K562 (cell line): ENCODE data around the gene PRELID2. TPM values are rescaled to one million over a fixed set of nuclear protein-coding genes. Genes with fewer than 3 reads are reported as not detected.
A peak's percentile ranks its signal among the peaks of the same experiment; 100 is the strongest.

Experiments
- CREM ChIP-seq: IDR thresholded peaks from 2 replicates; pipeline ENCODE4 v1.6.1; 2014; ENCODE audit warnings: antibody characterized with exemption, low read depth
- EHMT2 ChIP-seq: fragments of 450-650 bp; IDR thresholded peaks from 2 replicates; pipeline ENCODE4 v1.6.1; 2018; ENCODE audit warnings: antibody characterized with exemption
- ELF1 ChIP-seq: fragments of 200-800 bp; sonication (Bioruptor generic); IDR thresholded peaks from 2 replicates; pipeline ENCODE4 v1.6.1; 2016; ENCODE audit warnings: missing genetic modification characterization, missing compliant biosample characterization
- ILF3 ChIP-seq: fragments of 450-650 bp; IDR thresholded peaks from 2 replicates; pipeline ENCODE4 v1.6.1; 2018; ENCODE audit warnings: antibody characterized with exemption, mild to moderate bottlenecking, moderate library complexity, borderline replicate concordance
- KDM1A ChIP-seq, 2 experiments: fragments of 450-650 bp; IDR thresholded peaks; 2 replicates each; pipeline ENCODE4 v1.6.1; 2016; ENCODE audit warnings: mild to moderate bottlenecking in 2 of 2
- MGA ChIP-seq: fragments of 450-650 bp; IDR thresholded peaks from 2 replicates; pipeline ENCODE4 v1.6.1; 2016; ENCODE audit warnings: mild to moderate bottlenecking, moderate library complexity
- NR1H2 ChIP-seq: sonication (generic); formaldehyde crosslinking; IDR thresholded peaks from 2 replicates; pipeline ENCODE4 v1.4.0; 2020; ENCODE audit warnings: mild to moderate bottlenecking, missing genetic modification reagents
- SUPT5H ChIP-seq: fragments of 450-650 bp; IDR thresholded peaks from 2 replicates; pipeline ENCODE4 v1.6.1; 2016
- TCF3 ChIP-seq: sonication (generic); formaldehyde crosslinking; IDR thresholded peaks from 2 replicates; pipeline ENCODE4 v1.4.0; 2020; ENCODE audit warnings: mild to moderate bottlenecking, missing genetic modification reagents
- TCF7 ChIP-seq: sonication (generic); IDR thresholded peaks from 2 replicates; pipeline ENCODE4 v1.6.1; 2016; ENCODE audit warnings: antibody characterized with exemption, borderline replicate concordance
- ZBTB8A ChIP-seq: fragments of 450-650 bp; IDR thresholded peaks from 2 replicates; pipeline ENCODE4 v1.6.1; 2018; ENCODE audit warnings: mild to moderate bottlenecking, moderate library complexity; ENCODE audit not compliant: partially characterized antibody
- polyA plus RNA-seq, 8 experiments: library from polyadenylated mRNA; depleted of rRNA in 4 of 8; stranded (reverse) in 5 of 8; unstranded in 3 of 8; fragments of >200 nt; fragmentation: Nextera tagmentation in 2 of 8; fragmentation: Illumina TruSeq in 1 of 8; extraction: Ambion mirVana in 2 of 8; extraction: Trizol in 1 of 8; gene quantifications; 2 replicates each; pipeline versions ENCODE4 v1.2.1 to v1.2.3, GENCODE V29; 2011 to 2014; ENCODE audit warnings: inconsistent platforms in 1 of 8, missing spikeins in 1 of 8
- total RNA-seq, 7 experiments: library from RNA; depleted of rRNA in 6 of 7; stranded (reverse); fragments of >200 nt in 6 of 7; fragmentation: Illumina TruSeq in 2 of 7; extraction: Trizol in 2 of 7; gene quantifications; 2 replicates each; pipeline versions ENCODE4 v1.2.1 to v1.2.3, GENCODE V29; 2011 to 2021; ENCODE audit warnings: low replicate concordance in 1 of 7
- TF ChIP-seq, protein P1 (sequence below): fragments of 250-450 bp; sonication (Bioruptor Pico); IDR thresholded peaks from 2 replicates; pipeline ENCODE4 v1.5.0; 2020; ENCODE audit warnings: mild to moderate bottlenecking, borderline replicate concordance
- TF ChIP-seq, protein P2 (sequence below): fragments of 250-450 bp; sonication (Bioruptor Pico); IDR thresholded peaks from 2 replicates; pipeline ENCODE4 v1.8.0; 2021; ENCODE audit warnings: moderate library complexity, mild to moderate bottlenecking, inconsistent platforms

The PRELID2 gene
- total and polyA plus RNA-seq, 9 of the 15 experiments (the other 6 are each of a cell fraction or from before 2014, with no cell fraction given): 6.4 to 68.2 (median 28.8) TPM

GRCh38 chr5:145854651-145855258 lies 19.6 kb upstream of the PRELID2 start (continued):
- TF ChIP-seq TCF3 (CRISPR knock-in tag) (peak; percentile 99), TCF7 (no peak), MGA (no peak), KDM1A (IDR thresholded peaks at IDR 0.05) (peak in 1 of 2 experiments; percentile 83; a peak in 3 of 4 replicates), NR1H2 (CRISPR knock-in tag) (no peak), SUPT5H (peak; percentile 48; the same call in 1 of the 2 replicates), ZBTB8A (no peak), ELF1 (tag) (no peak; the same call in none of the 2 replicates), EHMT2 (peak; percentile 96), ILF3 (no peak), CREM (peak; percentile 61; the same call in 1 of the 2 replicates)
- TF ChIP-seq, protein P1, sequence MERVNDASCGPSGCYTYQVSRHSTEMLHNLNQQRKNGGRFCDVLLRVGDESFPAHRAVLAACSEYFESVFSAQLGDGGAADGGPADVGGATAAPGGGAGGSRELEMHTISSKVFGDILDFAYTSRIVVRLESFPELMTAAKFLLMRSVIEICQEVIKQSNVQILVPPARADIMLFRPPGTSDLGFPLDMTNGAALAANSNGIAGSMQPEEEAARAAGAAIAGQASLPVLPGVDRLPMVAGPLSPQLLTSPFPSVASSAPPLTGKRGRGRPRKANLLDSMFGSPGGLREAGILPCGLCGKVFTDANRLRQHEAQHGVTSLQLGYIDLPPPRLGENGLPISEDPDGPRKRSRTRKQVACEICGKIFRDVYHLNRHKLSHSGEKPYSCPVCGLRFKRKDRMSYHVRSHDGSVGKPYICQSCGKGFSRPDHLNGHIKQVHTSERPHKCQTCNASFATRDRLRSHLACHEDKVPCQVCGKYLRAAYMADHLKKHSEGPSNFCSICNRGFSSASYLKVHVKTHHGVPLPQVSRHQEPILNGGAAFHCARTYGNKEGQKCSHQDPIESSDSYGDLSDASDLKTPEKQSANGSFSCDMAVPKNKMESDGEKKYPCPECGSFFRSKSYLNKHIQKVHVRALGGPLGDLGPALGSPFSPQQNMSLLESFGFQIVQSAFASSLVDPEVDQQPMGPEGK (CRISPR knock-in tag): no peak
- TF ChIP-seq, protein P2, sequence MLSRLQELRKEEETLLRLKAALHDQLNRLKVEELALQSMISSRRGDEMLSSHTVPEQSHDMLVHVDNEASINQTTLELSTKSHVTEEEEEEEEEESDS (CRISPR knock-in tag): no peak
